HEK293T (cell line): Measurements from ENCODE around the gene PPIL1.
"Not testable (repeated sequence)": the region's sequence is repeated elsewhere in the genome, so short reads cannot be mapped to it uniquely, and the experiment has no call there.

ENCODE experiments used
- CTCF ChIA-PET: fragments of 350-600 bp; formaldehyde crosslinking; extraction: SDS; loops from one replicate; lab custom pipeline; 2021; ENCODE audit warnings: antibody characterized with exemption, inconsistent platforms; lab: Yijun Ruan, JAX
- POLR2A ChIA-PET: fragments of 350-600 bp; formaldehyde crosslinking; extraction: SDS; loops from one replicate; lab custom pipeline; 2020; ENCODE audit warnings: antibody characterized with exemption, inconsistent platforms; lab: Yijun Ruan, JAX
- DNase-seq: peaks from one replicate; pipeline ENCODE4 v3.0.0; 2012; ENCODE audit warnings: mixed read lengths; ENCODE audit errors: extremely low spot score
- ARNT ChIP-seq: fragments of 450-650 bp; IDR thresholded peaks from 2 replicates; pipeline ENCODE4 v1.6.1; 2017; ENCODE audit warnings: mild to moderate bottlenecking
- BHLHE40 ChIP-seq: fragments of 450-650 bp; IDR thresholded peaks from 2 replicates; pipeline ENCODE4 v1.6.1; 2016; ENCODE audit warnings: mild to moderate bottlenecking, moderate library complexity, borderline replicate concordance
- CTBP1 ChIP-seq: fragments of 450-650 bp; IDR thresholded peaks from 2 replicates; pipeline ENCODE4 v1.6.1; 2016; ENCODE audit warnings: borderline replicate concordance
- ELF4 ChIP-seq: fragments of 450-650 bp; IDR thresholded peaks from 2 replicates; pipeline ENCODE4 v1.6.1; 2017; ENCODE audit warnings: antibody characterized with exemption
- FOXA1 ChIP-seq: fragments of 450-650 bp; IDR thresholded peaks from 2 replicates; pipeline ENCODE4 v1.6.1; 2016; ENCODE audit warnings: mild to moderate bottlenecking
- FOXK2 ChIP-seq: fragments of 450-650 bp; IDR thresholded peaks from 2 replicates; pipeline ENCODE4 v1.6.1; 2016; ENCODE audit warnings: mild to moderate bottlenecking
- FOXM1 ChIP-seq: fragments of 450-650 bp; IDR thresholded peaks from 2 replicates; pipeline ENCODE4 v1.6.1; 2017; ENCODE audit warnings: mild to moderate bottlenecking, borderline replicate concordance
- HDGF ChIP-seq: fragments of 450-650 bp; IDR thresholded peaks from 2 replicates; pipeline ENCODE4 v1.6.1; 2017; ENCODE audit warnings: antibody characterized with exemption, borderline replicate concordance
- L3MBTL2 ChIP-seq: fragments of 450-650 bp; conservative IDR thresholded peaks from 2 replicates; pipeline ENCODE4 v1.6.1; 2016; ENCODE audit warnings: mild to moderate bottlenecking
- LEF1 ChIP-seq: fragments of 450-650 bp; IDR thresholded peaks from 2 replicates; pipeline ENCODE4 v1.6.1; 2017; ENCODE audit warnings: mild to moderate bottlenecking, borderline replicate concordance
- NFRKB ChIP-seq: fragments of 450-650 bp; IDR thresholded peaks from 2 replicates; pipeline ENCODE4 v1.6.1; 2016; ENCODE audit warnings: mild to moderate bottlenecking, moderate library complexity
- PKNOX1 ChIP-seq: fragments of 450-650 bp; IDR thresholded peaks from 2 replicates; pipeline ENCODE4 v1.6.1; 2016
- SP1 ChIP-seq: fragments of 450-650 bp; IDR thresholded peaks from 2 replicates; pipeline ENCODE4 v1.6.1; 2017
- SUZ12 ChIP-seq: fragments of 450-650 bp; IDR thresholded peaks from 2 replicates; pipeline ENCODE4 v1.6.1; 2016; ENCODE audit warnings: mild to moderate bottlenecking
- TARDBP ChIP-seq: fragments of 450-650 bp; IDR thresholded peaks from 2 replicates; pipeline ENCODE4 v1.6.1; 2016
- ZNF384 ChIP-seq: fragments of 450-650 bp; IDR thresholded peaks from 2 replicates; pipeline ENCODE4 v1.6.1; 2016

PPIL1 gene

GRCh38 chr6:36817176-36817817, 57.3 kb downstream of the PPIL1 start:
- ChIA-PET POLR2A (no interaction called here), CTCF (interaction anchor here (0.8 to 1.0 kb wide), 2 partner anchors 34 to 52 kb away, joined by 3 read pairs; no protein-coding TSS in a partner anchor)
- no peak for TF ChIP-seq CTBP1
- no peak for TF ChIP-seq FOXM1
- TF ChIP-seq SP1: no peak
- DNase-seq: no peak

- TF ChIP-seq FOXM1: no peak
- no peak for TF ChIP-seq ELF4
- TF ChIP-seq L3MBTL2: no peak
- TF ChIP-seq NFRKB: no peak
- TF ChIP-seq FOXK2: no peak
- POLR2A ChIA-PET: no interaction called here
- no peak for DNase-seq
- CTCF ChIA-PET: interaction anchor here (1.0 kb wide), 1 partner anchor 35 kb away, joined by 3 read pairs; no protein-coding TSS in a partner anchor
Observed at GRCh38 chr6:36815962-36816735, 58.5 kb downstream of the PPIL1 start.

GRCh38 chr6:36814249-36814648, 60.4 kb downstream of the PPIL1 start:
- DNase-seq: no peak
- TF ChIP-seq SP1: no peak
- TF ChIP-seq NFRKB: no peak
- no peak for TF ChIP-seq FOXA1
- no peak for TF ChIP-seq CTBP1
- TF ChIP-seq SUZ12: no peak
- TF ChIP-seq PKNOX1: no peak
- TF ChIP-seq FOXM1: no peak
- TF ChIP-seq ZNF384: no peak
- TF ChIP-seq HDGF: no peak
- TF ChIP-seq BHLHE40: no peak
- TF ChIP-seq LEF1: no peak
- TF ChIP-seq FOXK2: no peak
- no peak for TF ChIP-seq L3MBTL2
- no peak for TF ChIP-seq ARNT
- TF ChIP-seq TARDBP: no peak
- TF ChIP-seq ELF4: no peak
- ChIA-PET CTCF (no interaction called here), POLR2A (no interaction called here)

- ChIA-PET POLR2A (no interaction called here), CTCF (interaction anchor here (0.6 kb wide), 1 partner anchor 48 kb away, joined by 3 read pairs; no protein-coding TSS in a partner anchor)
- TF ChIP-seq TARDBP (no peak), ARNT (no peak), HDGF (no peak), FOXA1 (no peak), PKNOX1 (no peak), NFRKB (no peak), BHLHE40 (no peak), FOXM1 (no peak), FOXK2 (no peak)
- DNase-seq: no peak
Observed at GRCh38 chr6:36813526-36813925, 61.1 kb downstream of the PPIL1 start.

GRCh38 chr6:36813047-36813446, 61.6 kb downstream of the PPIL1 start:
- DNase-seq, POLR2A ChIA-PET, CTCF ChIA-PET: not testable (repeated sequence)

- DNase-seq: no peak
- ChIA-PET POLR2A (no interaction called here), CTCF (interaction anchor here (0.9 to 2.1 kb wide), 3 partner anchors 39 to 208 kb away, joined by 3 to 10 read pairs (median 4); no protein-coding TSS in a partner anchor)
- no peak for TF ChIP-seq SP1
- TF ChIP-seq LEF1: no peak
Observed at GRCh38 chr6:36809941-36810803, 64.4 kb downstream of the PPIL1 start.

- DNase-seq: no peak
- TF ChIP-seq ARNT (no peak), TARDBP (no peak), PKNOX1 (no peak), ELF4 (no peak), SUZ12 (no peak), BHLHE40 (no peak)
- CTCF ChIA-PET: interaction anchor here (2.1 kb wide), 1 partner anchor 43 kb away, joined by 10 read pairs; no protein-coding TSS in a partner anchor
- POLR2A ChIA-PET: no interaction called here
Observed at GRCh38 chr6:36809156-36809555, 65.4 kb downstream of the PPIL1 start.
